ENCODE results near the gene PLAC1.

DNA sequence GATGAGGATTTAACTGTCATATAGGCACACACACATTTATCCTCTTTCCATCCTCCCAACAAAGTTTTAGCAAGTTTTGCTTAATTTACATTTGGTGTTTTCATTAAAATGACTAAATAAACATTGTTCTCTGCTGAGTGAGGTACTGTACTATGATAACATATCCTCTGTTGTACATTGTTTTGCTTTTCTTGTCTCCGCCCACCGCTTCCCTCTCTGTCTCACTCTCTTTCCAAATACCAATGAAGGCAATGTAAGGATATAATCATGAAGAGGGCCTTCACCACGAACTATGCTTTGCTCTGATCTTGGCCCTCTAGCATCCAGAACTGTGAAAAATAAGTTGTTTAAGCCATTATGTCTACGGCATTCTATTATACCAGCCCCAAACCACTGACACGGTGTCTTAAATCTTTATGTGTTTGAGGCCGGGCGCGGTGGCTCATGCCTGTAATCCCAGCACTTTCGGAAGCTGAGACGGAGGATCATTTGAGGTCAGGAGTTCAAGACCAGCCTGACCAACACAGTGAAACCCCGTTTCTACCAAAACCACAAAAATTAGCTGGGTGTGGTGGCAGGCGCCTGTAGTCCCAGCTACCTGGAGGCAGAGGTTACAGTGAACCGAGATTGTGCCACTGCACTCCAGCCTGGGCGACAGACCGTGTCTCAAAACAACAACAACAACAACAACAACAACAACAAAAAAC lies 133.0 kb downstream of the PLAC1 start:
- TF ChIP-seq, protein P1, sequence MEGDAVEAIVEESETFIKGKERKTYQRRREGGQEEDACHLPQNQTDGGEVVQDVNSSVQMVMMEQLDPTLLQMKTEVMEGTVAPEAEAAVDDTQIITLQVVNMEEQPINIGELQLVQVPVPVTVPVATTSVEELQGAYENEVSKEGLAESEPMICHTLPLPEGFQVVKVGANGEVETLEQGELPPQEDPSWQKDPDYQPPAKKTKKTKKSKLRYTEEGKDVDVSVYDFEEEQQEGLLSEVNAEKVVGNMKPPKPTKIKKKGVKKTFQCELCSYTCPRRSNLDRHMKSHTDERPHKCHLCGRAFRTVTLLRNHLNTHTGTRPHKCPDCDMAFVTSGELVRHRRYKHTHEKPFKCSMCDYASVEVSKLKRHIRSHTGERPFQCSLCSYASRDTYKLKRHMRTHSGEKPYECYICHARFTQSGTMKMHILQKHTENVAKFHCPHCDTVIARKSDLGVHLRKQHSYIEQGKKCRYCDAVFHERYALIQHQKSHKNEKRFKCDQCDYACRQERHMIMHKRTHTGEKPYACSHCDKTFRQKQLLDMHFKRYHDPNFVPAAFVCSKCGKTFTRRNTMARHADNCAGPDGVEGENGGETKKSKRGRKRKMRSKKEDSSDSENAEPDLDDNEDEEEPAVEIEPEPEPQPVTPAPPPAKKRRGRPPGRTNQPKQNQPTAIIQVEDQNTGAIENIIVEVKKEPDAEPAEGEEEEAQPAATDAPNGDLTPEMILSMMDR (conservative IDR thresholded peaks at IDR 0.05; ENCODE audit: low read depth, low read length): no peak
- TF ChIP-seq FOS (IDR thresholded peaks at IDR 0.05; ENCODE audit: low read depth, low read length): no peak
- no peak for TF ChIP-seq RFX5 (IDR thresholded peaks at IDR 0.05; ENCODE audit: low read depth, low read length)
- no peak for TF ChIP-seq CHD1 (IDR thresholded peaks at IDR 0.05; ENCODE audit: low read depth, low read length)
- no peak for TF ChIP-seq POLR2A (IDR thresholded peaks at IDR 0.05; ENCODE audit: low read depth, low read length)
- TF ChIP-seq, protein P2, sequence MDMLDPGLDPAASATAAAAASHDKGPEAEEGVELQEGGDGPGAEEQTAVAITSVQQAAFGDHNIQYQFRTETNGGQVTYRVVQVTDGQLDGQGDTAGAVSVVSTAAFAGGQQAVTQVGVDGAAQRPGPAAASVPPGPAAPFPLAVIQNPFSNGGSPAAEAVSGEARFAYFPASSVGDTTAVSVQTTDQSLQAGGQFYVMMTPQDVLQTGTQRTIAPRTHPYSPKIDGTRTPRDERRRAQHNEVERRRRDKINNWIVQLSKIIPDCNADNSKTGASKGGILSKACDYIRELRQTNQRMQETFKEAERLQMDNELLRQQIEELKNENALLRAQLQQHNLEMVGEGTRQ (IDR thresholded peaks at IDR 0.05; ENCODE audit: low read depth, low read length): no peak

All from IMR-90 (cell line).